Keratinocyte (primary cell): ENCODE measurements around the gene PALS1.

Source experiments
- EZH2 ChIP-seq: IDR thresholded peaks from one replicate; pipeline ENCODE4 v1.6.1; 2012; ENCODE audit warnings: inconsistent platforms, mild to moderate bottlenecking, low read length, moderate library complexity
- TF ChIP-seq, protein P1 (sequence below), 3 experiments: IDR thresholded peaks in 1 of 3; conservative IDR thresholded peaks in 1 of 3; optimal IDR thresholded peaks in 1 of 3; 2 replicates in 2 of 3; 3 replicates in 1 of 3; pipeline versions ENCODE3 to v1.5.1; 2011; ENCODE audit warnings: low read length in 3 of 3, mild to moderate bottlenecking in 3 of 3, moderate library complexity in 2 of 3, control low read depth in 1 of 3, inconsistent platforms in 1 of 3; ENCODE audit not compliant: insufficient read depth in 2 of 3; ENCODE audit errors: extremely low read depth in 1 of 3

DNA sequence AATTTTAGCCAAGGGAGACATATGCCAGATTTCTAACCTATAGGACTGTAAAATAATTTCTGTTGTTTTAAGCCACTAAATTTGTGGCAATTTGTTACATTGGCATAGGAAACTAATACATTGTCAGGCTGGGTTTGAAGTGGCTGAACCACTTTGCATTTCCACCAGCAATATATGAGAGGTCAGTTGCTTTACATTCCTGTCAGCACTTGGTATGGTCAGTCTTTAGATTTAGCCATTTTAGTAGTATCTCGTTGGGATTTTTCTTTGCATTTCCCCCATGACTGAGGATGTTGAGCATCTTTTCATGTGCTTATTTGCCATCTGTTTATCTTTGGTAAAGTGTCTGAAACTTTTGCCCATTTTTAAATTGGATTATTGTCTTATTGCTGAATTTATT is 3.9 kb downstream of the PALS1 start:
- no peak for TF ChIP-seq EZH2
- TF ChIP-seq, protein P1, sequence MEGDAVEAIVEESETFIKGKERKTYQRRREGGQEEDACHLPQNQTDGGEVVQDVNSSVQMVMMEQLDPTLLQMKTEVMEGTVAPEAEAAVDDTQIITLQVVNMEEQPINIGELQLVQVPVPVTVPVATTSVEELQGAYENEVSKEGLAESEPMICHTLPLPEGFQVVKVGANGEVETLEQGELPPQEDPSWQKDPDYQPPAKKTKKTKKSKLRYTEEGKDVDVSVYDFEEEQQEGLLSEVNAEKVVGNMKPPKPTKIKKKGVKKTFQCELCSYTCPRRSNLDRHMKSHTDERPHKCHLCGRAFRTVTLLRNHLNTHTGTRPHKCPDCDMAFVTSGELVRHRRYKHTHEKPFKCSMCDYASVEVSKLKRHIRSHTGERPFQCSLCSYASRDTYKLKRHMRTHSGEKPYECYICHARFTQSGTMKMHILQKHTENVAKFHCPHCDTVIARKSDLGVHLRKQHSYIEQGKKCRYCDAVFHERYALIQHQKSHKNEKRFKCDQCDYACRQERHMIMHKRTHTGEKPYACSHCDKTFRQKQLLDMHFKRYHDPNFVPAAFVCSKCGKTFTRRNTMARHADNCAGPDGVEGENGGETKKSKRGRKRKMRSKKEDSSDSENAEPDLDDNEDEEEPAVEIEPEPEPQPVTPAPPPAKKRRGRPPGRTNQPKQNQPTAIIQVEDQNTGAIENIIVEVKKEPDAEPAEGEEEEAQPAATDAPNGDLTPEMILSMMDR (optimal IDR thresholded peaks at IDR 0.05 in 1 of 3, IDR thresholded peaks at IDR 0.05 in 1 of 3, conservative IDR thresholded peaks at IDR 0.05 in 1 of 3; ENCODE audit: extremely low read depth in 1 of 3, insufficient read depth in 2 of 3, low read length in 3 of 3), result no peak
